A549 (cell line): ENCODE measurements around the gene F8. TPM values are rescaled to one million over a fixed set of nuclear protein-coding genes. Genes with fewer than 3 reads are reported as not detected.

ENCODE experiments used
- ATAC-seq, 2 experiments: fragments of 200-7000 bp in 1 of 2; fragments of >200 bp in 1 of 2; cut with Nextera tagmentation in 1 of 2; cut with Tn5 transposase in 1 of 2; 3 replicates each; pipeline versions ENCODE4 v1.8.0 to v1.9.1; 2018 to 2020; ENCODE audit warnings: mild to moderate bottlenecking in 1 of 2, moderate library complexity in 1 of 2
- CTCF ChIA-PET: fragments of 300-600 bp; sonication (Branson Sonifier 250); formaldehyde crosslinking; extraction: SDS; loops from one replicate; lab custom pipeline; 2021; ENCODE audit warnings: antibody characterized with exemption, inconsistent platforms; lab: Yijun Ruan, JAX
- POLR2A ChIA-PET: fragments of 350-600 bp; formaldehyde crosslinking; extraction: SDS; loops from one replicate; lab custom pipeline; 2021; ENCODE audit warnings: antibody characterized with exemption, inconsistent platforms; lab: Yijun Ruan, JAX
- DNase-seq, 2 experiments: peaks; one replicate each; pipeline versions ENCODE4 v3.0.0 to v3.0.0-alpha.2; 2011 to 2016; ENCODE audit warnings: low read depth in 1 of 2, low spot score in 1 of 2
- FAIRE-seq: peaks from 2 replicates; lab custom pipeline; 2011; peaks lifted over from hg19 to GRCh38; lab: Jason Lieb, UNC
- H3K27ac ChIP-seq, 2 experiments: fragments of >200 bp; sonication (Bioruptor Twin); formaldehyde crosslinking; 3 replicates each; pipeline ENCODE4 v1.5.1; 2016 to 2017
- H3K4me1 ChIP-seq: fragments of >200 bp; sonication (Bioruptor Twin); formaldehyde crosslinking; 3 replicates; pipeline ENCODE4 v1.6.1; 2016
- H3K4me2 ChIP-seq: fragments of >200 bp; sonication (Bioruptor Twin); formaldehyde crosslinking; 3 replicates; pipeline ENCODE4 v1.6.1; 2016
- H3K4me3 ChIP-seq: fragments of >200 bp; sonication (Bioruptor Twin); formaldehyde crosslinking; 3 replicates; pipeline ENCODE4 v1.5.1; 2016
- H3K9me3 ChIP-seq: fragments of >200 bp; sonication (Bioruptor Twin); formaldehyde crosslinking; 3 replicates; pipeline ENCODE4 v1.6.1; 2016
- ATOH8 ChIP-seq: fragments of 250-450 bp; sonication (Bioruptor Pico); IDR thresholded peaks from 2 replicates; pipeline ENCODE4 v1.5.0; 2020; ENCODE audit warnings: low read depth, mild to moderate bottlenecking, moderate library complexity
- CBX2 ChIP-seq: fragments of 200-600 bp; sonication (generic); IDR thresholded peaks from 2 replicates; pipeline ENCODE4 v1.6.1; 2016; ENCODE audit warnings: low read depth, mild to moderate bottlenecking, borderline replicate concordance
- CHD2 ChIP-seq: fragments of 150-350 bp; IDR thresholded peaks from 2 replicates; pipeline ENCODE4 v1.6.1; 2014; ENCODE audit warnings: low read length; ENCODE audit not compliant: partially characterized antibody
- ESRRA ChIP-seq: fragments of 150-350 bp; IDR thresholded peaks from 2 replicates; pipeline ENCODE4 v1.6.1; 2014; ENCODE audit warnings: mild to moderate bottlenecking, low read length, borderline replicate concordance
- FOSB ChIP-seq: fragments of 250-450 bp; sonication (Bioruptor Pico); IDR thresholded peaks from 2 replicates; pipeline ENCODE4 v1.5.0; 2020; ENCODE audit warnings: mild to moderate bottlenecking, moderate library complexity
- HOXB13 ChIP-seq: fragments of 250-450 bp; sonication (Bioruptor Pico); IDR thresholded peaks from 2 replicates; pipeline ENCODE4 v1.5.0; 2020; ENCODE audit warnings: low read depth, mild to moderate bottlenecking, moderate library complexity
- JUN ChIP-seq, 2 experiments: fragments of >200 bp; sonication (Bioruptor Twin); formaldehyde crosslinking; IDR thresholded peaks; 2 replicates in 1 of 2; 3 replicates in 1 of 2; pipeline ENCODE4 v1.6.1; 2016 to 2017
- JUNB ChIP-seq: fragments of >200 bp; sonication (Bioruptor Twin); formaldehyde crosslinking; IDR thresholded peaks from 2 replicates; pipeline ENCODE4 v1.6.1; 2016
- KDM1A ChIP-seq: fragments of 200-600 bp; sonication (generic); IDR thresholded peaks from 2 replicates; pipeline ENCODE4 v1.6.1; 2016; ENCODE audit warnings: low read depth, mild to moderate bottlenecking
- POLR2AphosphoS2 ChIP-seq: conservative IDR thresholded peaks from 2 replicates; pipeline ENCODE4 v1.6.1; 2012; ENCODE audit warnings: low read length, improper control_type of control experiment, inconsistent platforms
- RARB ChIP-seq: fragments of 250-450 bp; sonication (Bioruptor Pico); IDR thresholded peaks from 2 replicates; pipeline ENCODE4 v1.8.0; 2021; ENCODE audit warnings: mild to moderate bottlenecking, moderate library complexity
- TFCP2L1 ChIP-seq: fragments of 250-450 bp; sonication (Bioruptor Pico); IDR thresholded peaks from 2 replicates; pipeline ENCODE4 v1.5.0; 2021; ENCODE audit warnings: mild to moderate bottlenecking
- TP53 ChIP-seq: fragments of 250-450 bp; sonication (Bioruptor Pico); IDR thresholded peaks from 2 replicates; pipeline ENCODE4 v1.5.0; 2021; ENCODE audit warnings: mild to moderate bottlenecking, moderate library complexity
- WGBS: methylation state at CpG from one replicate; pipeline ENCODE4 v1.1.6; 2017; ENCODE audit errors: missing lambda C conversion rate; 5-methylcytosine and 5-hydroxymethylcytosine counted together
- polyA plus RNA-seq, 4 experiments: library from polyadenylated mRNA; depleted of rRNA in 3 of 4; stranded (reverse); fragments of >200 nt; fragmentation: RNase III in 1 of 4; extraction: RNeasy Plus Mini Kit Qiagen cat#74134 plus additional on column Dnase treatment in 1 of 4; gene quantifications; 2 replicates in 3 of 4; 3 replicates in 1 of 4; pipeline ENCODE4 v1.2.3, GENCODE V29; 2011 to 2017
- TF ChIP-seq, protein P1 (sequence below): IDR thresholded peaks from 2 replicates; pipeline ENCODE4 v1.6.1; 2012
- TF ChIP-seq, protein P2 (sequence below): fragments of 200-600 bp; sonication (generic); IDR thresholded peaks from 2 replicates; pipeline ENCODE4 v1.6.1; 2016; ENCODE audit warnings: antibody characterized with exemption, mild to moderate bottlenecking, moderate library complexity
- TF ChIP-seq, protein P3 (sequence below): fragments of 450-650 bp; IDR thresholded peaks from 2 replicates; pipeline ENCODE4 v1.6.1; 2014; ENCODE audit warnings: antibody characterized with exemption
- TF ChIP-seq, protein P4 (sequence below): fragments of >200 bp; sonication (Bioruptor Twin); formaldehyde crosslinking; IDR thresholded peaks from 3 replicates; pipeline ENCODE4 v1.5.1; 2016
- TF ChIP-seq, protein P5 (sequence below): fragments of >200 bp; sonication (Bioruptor Twin); formaldehyde crosslinking; IDR thresholded peaks from 3 replicates; pipeline ENCODE4 v1.6.1; 2016

F8 gene
- polyA plus RNA-seq, 2 of the 4 experiments (the other 2 are of a cell fraction), result 4.3 to 6.9 TPM

DNA sequence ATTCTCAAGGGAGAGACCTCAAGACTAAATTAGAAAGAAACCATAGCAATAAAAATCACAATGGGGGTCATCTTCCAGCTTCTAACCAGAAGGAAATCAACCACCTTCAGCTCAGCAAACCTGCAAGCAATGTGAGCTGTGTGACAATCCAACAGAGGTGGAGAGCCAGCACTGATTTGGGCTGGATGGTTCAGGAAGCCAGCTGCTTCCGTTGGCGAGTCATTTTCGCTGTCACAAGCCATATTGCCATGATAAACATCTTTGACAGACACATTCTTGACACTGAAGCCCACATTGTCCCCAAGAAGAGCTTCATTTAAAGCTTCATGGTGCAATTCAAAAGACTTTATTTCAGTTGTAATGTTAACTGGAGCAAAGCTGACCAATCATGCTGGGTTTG lies 113.7 kb downstream of the F8 start:
- Histone ChIP-seq H3K9me3 (peaks cover 4% of the 10 kb centered on the region; the same call in 2 of the 3 replicates), H3K27ac (no peak overlapping the region), H3K4me2 (no peak overlapping the region), H3K4me1 (no peaks in the 10 kb centered on the region), H3K4me3 (no peak overlapping the region)
- DNase-seq (no peak), ATAC-seq (no peak), FAIRE-seq (no peak)
- 21% methylated on average over 3 of the region's 3 CpGs for WGBS
- ChIA-PET CTCF (interaction anchor here (1.6 to 3.8 kb wide), 2 partner anchors 9 to 108 kb away, joined by 3 to 17 read pairs; no protein-coding TSS in a partner anchor), POLR2A (no interaction called here)
- TF ChIP-seq, protein P1, sequence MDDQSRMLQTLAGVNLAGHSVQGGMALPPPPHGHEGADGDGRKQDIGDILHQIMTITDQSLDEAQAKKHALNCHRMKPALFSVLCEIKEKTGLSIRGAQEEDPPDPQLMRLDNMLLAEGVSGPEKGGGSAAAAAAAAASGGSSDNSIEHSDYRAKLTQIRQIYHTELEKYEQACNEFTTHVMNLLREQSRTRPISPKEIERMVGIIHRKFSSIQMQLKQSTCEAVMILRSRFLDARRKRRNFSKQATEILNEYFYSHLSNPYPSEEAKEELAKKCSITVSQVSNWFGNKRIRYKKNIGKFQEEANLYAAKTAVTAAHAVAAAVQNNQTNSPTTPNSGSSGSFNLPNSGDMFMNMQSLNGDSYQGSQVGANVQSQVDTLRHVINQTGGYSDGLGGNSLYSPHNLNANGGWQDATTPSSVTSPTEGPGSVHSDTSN, result no peak
- TF ChIP-seq FOSB (CRISPR knock-in tag) (no peak), KDM1A (no peak)

DNA sequence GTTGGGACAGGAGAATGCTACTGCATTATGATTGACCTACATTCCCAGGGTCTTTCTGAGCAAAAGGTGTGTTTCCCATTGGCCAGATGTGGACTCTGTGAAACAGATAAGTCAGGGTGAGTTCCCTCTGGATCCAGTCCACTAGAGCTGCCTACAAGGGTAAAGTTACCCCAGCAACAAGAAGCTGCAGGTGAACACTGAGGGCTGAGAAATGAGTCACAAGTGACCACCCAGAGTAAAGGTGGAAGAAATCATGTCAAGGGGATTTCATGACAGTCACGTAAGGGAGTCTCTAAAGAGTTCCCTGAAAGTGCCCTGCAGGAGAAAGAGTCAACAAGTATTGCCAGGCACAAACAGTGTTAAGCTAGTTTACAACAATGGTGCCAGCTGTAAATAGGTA lies 120.1 kb downstream of the F8 start:
- Histone ChIP-seq H3K4me1 (no peaks in the 10 kb centered on the region), H3K4me2 (no peak overlapping the region), H3K27ac (no peak overlapping the region), H3K9me3 (no peaks in the 10 kb centered on the region), H3K4me3 (no peak overlapping the region)
- DNase-seq, result no peak
- FAIRE-seq, result no peak
- no peak for ATAC-seq
- ChIA-PET POLR2A (no interaction called here), CTCF (interaction anchor here (1.2 kb wide), 1 partner anchor 12 kb away, joined by 3 read pairs; no protein-coding TSS in a partner anchor)
- 40% methylated on average over 1 of the region's 1 CpG for WGBS
- no peak for TF ChIP-seq POLR2AphosphoS2
- TF ChIP-seq KDM1A, result no peak
- TF ChIP-seq, protein P2, sequence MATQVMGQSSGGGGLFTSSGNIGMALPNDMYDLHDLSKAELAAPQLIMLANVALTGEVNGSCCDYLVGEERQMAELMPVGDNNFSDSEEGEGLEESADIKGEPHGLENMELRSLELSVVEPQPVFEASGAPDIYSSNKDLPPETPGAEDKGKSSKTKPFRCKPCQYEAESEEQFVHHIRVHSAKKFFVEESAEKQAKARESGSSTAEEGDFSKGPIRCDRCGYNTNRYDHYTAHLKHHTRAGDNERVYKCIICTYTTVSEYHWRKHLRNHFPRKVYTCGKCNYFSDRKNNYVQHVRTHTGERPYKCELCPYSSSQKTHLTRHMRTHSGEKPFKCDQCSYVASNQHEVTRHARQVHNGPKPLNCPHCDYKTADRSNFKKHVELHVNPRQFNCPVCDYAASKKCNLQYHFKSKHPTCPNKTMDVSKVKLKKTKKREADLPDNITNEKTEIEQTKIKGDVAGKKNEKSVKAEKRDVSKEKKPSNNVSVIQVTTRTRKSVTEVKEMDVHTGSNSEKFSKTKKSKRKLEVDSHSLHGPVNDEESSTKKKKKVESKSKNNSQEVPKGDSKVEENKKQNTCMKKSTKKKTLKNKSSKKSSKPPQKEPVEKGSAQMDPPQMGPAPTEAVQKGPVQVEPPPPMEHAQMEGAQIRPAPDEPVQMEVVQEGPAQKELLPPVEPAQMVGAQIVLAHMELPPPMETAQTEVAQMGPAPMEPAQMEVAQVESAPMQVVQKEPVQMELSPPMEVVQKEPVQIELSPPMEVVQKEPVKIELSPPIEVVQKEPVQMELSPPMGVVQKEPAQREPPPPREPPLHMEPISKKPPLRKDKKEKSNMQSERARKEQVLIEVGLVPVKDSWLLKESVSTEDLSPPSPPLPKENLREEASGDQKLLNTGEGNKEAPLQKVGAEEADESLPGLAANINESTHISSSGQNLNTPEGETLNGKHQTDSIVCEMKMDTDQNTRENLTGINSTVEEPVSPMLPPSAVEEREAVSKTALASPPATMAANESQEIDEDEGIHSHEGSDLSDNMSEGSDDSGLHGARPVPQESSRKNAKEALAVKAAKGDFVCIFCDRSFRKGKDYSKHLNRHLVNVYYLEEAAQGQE, result no peak
- TF ChIP-seq, protein P3, sequence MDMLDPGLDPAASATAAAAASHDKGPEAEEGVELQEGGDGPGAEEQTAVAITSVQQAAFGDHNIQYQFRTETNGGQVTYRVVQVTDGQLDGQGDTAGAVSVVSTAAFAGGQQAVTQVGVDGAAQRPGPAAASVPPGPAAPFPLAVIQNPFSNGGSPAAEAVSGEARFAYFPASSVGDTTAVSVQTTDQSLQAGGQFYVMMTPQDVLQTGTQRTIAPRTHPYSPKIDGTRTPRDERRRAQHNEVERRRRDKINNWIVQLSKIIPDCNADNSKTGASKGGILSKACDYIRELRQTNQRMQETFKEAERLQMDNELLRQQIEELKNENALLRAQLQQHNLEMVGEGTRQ, result no peak

- H3K27ac ChIP-seq, result no peak overlapping the region
- ChIA-PET POLR2A (no interaction called here), CTCF (interaction anchor here (0.8 to 1.3 kb wide), 2 partner anchors 18 kb away, joined by 3 read pairs; no protein-coding TSS in a partner anchor)
- no peak overlapping the region for H3K4me2 ChIP-seq
- H3K9me3 ChIP-seq, result no peaks in the 10 kb centered on the region
- 62% methylated on average over 8 of the region's 8 CpGs for WGBS
- ATAC-seq, result no peak
- FAIRE-seq, result no peak
- TF ChIP-seq HOXB13 (CRISPR knock-in tag) (no peak), JUNB (no peak), TFCP2L1 (CRISPR knock-in tag) (no peak)
- H3K4me3 ChIP-seq, result no peak overlapping the region
- DNase-seq, result no peak
- H3K4me1 ChIP-seq, result no peaks in the 10 kb centered on the region
These were observed 122.2 kb downstream of the F8 start for GRCh38 chrX:154900323-154900722.

DNA sequence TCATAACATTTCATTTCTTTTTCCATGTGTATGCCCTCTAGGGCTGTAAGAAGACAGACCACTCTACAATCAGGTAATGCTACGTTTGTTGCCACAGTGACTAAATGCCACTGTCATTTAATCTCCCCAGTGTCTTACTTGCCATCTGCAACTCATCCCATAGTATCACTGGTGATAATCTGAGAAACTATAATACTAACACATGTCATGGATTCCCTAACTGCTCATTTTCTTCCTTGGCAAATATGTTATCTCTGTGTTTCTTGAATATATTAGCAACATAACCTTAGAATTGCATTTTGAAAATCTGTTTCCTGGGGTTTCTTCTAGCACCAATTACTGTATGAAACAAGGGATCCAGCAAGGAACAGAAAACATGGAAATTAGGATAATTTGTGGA lies 130.2 kb downstream of the F8 start:
- no peaks in the 10 kb centered on the region for H3K9me3 ChIP-seq
- TF ChIP-seq CBX2, result no peak
- TF ChIP-seq TFCP2L1 (CRISPR knock-in tag), result no peak
- TF ChIP-seq JUN (IDR thresholded peaks at IDR 0.05), result no peak
- no peak for TF ChIP-seq KDM1A
- TF ChIP-seq HOXB13 (CRISPR knock-in tag), result no peak
- TF ChIP-seq, protein P1, result no peak
- TF ChIP-seq, protein P4, sequence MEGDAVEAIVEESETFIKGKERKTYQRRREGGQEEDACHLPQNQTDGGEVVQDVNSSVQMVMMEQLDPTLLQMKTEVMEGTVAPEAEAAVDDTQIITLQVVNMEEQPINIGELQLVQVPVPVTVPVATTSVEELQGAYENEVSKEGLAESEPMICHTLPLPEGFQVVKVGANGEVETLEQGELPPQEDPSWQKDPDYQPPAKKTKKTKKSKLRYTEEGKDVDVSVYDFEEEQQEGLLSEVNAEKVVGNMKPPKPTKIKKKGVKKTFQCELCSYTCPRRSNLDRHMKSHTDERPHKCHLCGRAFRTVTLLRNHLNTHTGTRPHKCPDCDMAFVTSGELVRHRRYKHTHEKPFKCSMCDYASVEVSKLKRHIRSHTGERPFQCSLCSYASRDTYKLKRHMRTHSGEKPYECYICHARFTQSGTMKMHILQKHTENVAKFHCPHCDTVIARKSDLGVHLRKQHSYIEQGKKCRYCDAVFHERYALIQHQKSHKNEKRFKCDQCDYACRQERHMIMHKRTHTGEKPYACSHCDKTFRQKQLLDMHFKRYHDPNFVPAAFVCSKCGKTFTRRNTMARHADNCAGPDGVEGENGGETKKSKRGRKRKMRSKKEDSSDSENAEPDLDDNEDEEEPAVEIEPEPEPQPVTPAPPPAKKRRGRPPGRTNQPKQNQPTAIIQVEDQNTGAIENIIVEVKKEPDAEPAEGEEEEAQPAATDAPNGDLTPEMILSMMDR, result no peak
- no peak for TF ChIP-seq ESRRA
- TF ChIP-seq CHD2, result no peak
- TF ChIP-seq RARB, result no peak
- TF ChIP-seq TP53 (CRISPR knock-in tag), result no peak
- TF ChIP-seq ATOH8 (CRISPR knock-in tag), result no peak
- TF ChIP-seq, protein P5, sequence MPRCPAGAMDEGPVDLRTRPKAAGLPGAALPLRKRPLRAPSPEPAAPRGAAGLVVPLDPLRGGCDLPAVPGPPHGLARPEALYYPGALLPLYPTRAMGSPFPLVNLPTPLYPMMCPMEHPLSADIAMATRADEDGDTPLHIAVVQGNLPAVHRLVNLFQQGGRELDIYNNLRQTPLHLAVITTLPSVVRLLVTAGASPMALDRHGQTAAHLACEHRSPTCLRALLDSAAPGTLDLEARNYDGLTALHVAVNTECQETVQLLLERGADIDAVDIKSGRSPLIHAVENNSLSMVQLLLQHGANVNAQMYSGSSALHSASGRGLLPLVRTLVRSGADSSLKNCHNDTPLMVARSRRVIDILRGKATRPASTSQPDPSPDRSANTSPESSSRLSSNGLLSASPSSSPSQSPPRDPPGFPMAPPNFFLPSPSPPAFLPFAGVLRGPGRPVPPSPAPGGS, result no peak

More for the DNA sequence above, 130.2 kb downstream of the F8 start:
- Histone ChIP-seq H3K4me1 (no peaks in the 10 kb centered on the region), H3K4me2 (no peak overlapping the region), H3K4me3 (no peak overlapping the region), H3K27ac (no peak overlapping the region)
- ATAC-seq, result no peak
- no peak for FAIRE-seq
- DNase-seq, result no peak
- POLR2A ChIA-PET, result no interaction called here
- WGBS, result 54% methylated on average over 1 of the region's 1 CpG
- CTCF ChIA-PET, result no interaction called here
